HEK293T (cell line): Measurements from ENCODE around the gene CALR3.

Source experiments
- CTCF ChIA-PET: fragments of 350-600 bp; formaldehyde crosslinking; extraction: SDS; loops from one replicate; lab custom pipeline; 2021; ENCODE audit warnings: antibody characterized with exemption, inconsistent platforms; lab: Yijun Ruan, JAX
- POLR2A ChIA-PET: fragments of 350-600 bp; formaldehyde crosslinking; extraction: SDS; loops from one replicate; lab custom pipeline; 2020; ENCODE audit warnings: antibody characterized with exemption, inconsistent platforms; lab: Yijun Ruan, JAX
- DNase-seq: peaks from one replicate; pipeline ENCODE4 v3.0.0; 2012; ENCODE audit warnings: mixed read lengths; ENCODE audit errors: extremely low spot score
- ARNT ChIP-seq: fragments of 450-650 bp; IDR thresholded peaks from 2 replicates; pipeline ENCODE4 v1.6.1; 2017; ENCODE audit warnings: mild to moderate bottlenecking
- BHLHE40 ChIP-seq: fragments of 450-650 bp; IDR thresholded peaks from 2 replicates; pipeline ENCODE4 v1.6.1; 2016; ENCODE audit warnings: mild to moderate bottlenecking, moderate library complexity, borderline replicate concordance
- CTBP1 ChIP-seq: fragments of 450-650 bp; IDR thresholded peaks from 2 replicates; pipeline ENCODE4 v1.6.1; 2016; ENCODE audit warnings: borderline replicate concordance
- ELF4 ChIP-seq: fragments of 450-650 bp; IDR thresholded peaks from 2 replicates; pipeline ENCODE4 v1.6.1; 2017; ENCODE audit warnings: antibody characterized with exemption
- FOXA1 ChIP-seq: fragments of 450-650 bp; IDR thresholded peaks from 2 replicates; pipeline ENCODE4 v1.6.1; 2016; ENCODE audit warnings: mild to moderate bottlenecking
- FOXK2 ChIP-seq: fragments of 450-650 bp; IDR thresholded peaks from 2 replicates; pipeline ENCODE4 v1.6.1; 2016; ENCODE audit warnings: mild to moderate bottlenecking
- FOXM1 ChIP-seq: fragments of 450-650 bp; IDR thresholded peaks from 2 replicates; pipeline ENCODE4 v1.6.1; 2017; ENCODE audit warnings: mild to moderate bottlenecking, borderline replicate concordance
- HDGF ChIP-seq: fragments of 450-650 bp; IDR thresholded peaks from 2 replicates; pipeline ENCODE4 v1.6.1; 2017; ENCODE audit warnings: antibody characterized with exemption, borderline replicate concordance
- L3MBTL2 ChIP-seq: fragments of 450-650 bp; conservative IDR thresholded peaks from 2 replicates; pipeline ENCODE4 v1.6.1; 2016; ENCODE audit warnings: mild to moderate bottlenecking
- LEF1 ChIP-seq: fragments of 450-650 bp; IDR thresholded peaks from 2 replicates; pipeline ENCODE4 v1.6.1; 2017; ENCODE audit warnings: mild to moderate bottlenecking, borderline replicate concordance
- NFRKB ChIP-seq: fragments of 450-650 bp; IDR thresholded peaks from 2 replicates; pipeline ENCODE4 v1.6.1; 2016; ENCODE audit warnings: mild to moderate bottlenecking, moderate library complexity
- SP1 ChIP-seq: fragments of 450-650 bp; IDR thresholded peaks from 2 replicates; pipeline ENCODE4 v1.6.1; 2017
- SUZ12 ChIP-seq: fragments of 450-650 bp; IDR thresholded peaks from 2 replicates; pipeline ENCODE4 v1.6.1; 2016; ENCODE audit warnings: mild to moderate bottlenecking
- TARDBP ChIP-seq: fragments of 450-650 bp; IDR thresholded peaks from 2 replicates; pipeline ENCODE4 v1.6.1; 2016
- ZNF384 ChIP-seq: fragments of 450-650 bp; IDR thresholded peaks from 2 replicates; pipeline ENCODE4 v1.6.1; 2016
- TF ChIP-seq, protein P1 (sequence below): fragments of 450-650 bp; IDR thresholded peaks from 2 replicates; pipeline ENCODE4 v1.6.1; 2016

Gene CALR3

DNA sequence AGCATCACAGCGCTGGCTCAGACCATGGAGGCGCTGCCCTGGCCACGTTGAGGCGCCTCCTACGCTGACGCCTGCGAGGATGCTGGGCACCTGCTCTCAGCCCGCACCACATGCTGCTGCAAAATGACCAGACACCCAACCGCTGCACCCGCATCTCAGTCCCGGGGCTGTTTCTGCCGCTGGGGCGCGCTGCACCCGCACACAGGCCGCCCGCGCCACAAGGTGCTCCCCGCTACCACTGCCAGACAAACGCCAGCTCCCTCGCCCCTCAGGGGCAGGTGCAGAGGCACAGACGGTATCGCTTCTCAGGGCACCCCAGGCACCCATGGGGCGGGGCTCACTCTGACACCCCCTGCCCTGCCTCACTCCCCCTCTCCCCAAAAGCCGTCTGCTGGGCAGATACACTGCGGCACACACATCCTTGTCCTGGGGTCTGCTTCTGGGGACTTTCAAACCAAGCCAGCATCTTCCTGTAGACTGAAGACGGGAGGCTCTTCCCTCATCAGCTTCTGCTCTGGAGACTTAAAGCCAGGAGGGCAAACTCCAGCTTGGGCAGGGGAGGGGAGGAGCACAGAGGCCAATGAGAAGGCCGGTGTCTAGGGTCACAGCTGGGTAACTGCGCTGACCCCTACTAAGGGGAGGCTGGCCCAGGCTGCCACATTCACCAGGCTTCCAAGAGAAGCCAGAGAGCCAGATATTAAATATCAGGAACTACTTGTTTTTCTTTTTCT is 29.9 kb upstream of the CALR3 start:
- CTCF ChIA-PET, result no interaction called here
- no peak for DNase-seq
- POLR2A ChIA-PET, result interaction anchor here (0.6 kb wide), 1 partner anchor 303 kb away, joined by 3 read pairs; the partner anchor contains the start of gene SIN3B
- TF ChIP-seq SUZ12, result no peak
- no peak for TF ChIP-seq ZNF384
- no peak for TF ChIP-seq NFRKB
- no peak for TF ChIP-seq LEF1

DNA sequence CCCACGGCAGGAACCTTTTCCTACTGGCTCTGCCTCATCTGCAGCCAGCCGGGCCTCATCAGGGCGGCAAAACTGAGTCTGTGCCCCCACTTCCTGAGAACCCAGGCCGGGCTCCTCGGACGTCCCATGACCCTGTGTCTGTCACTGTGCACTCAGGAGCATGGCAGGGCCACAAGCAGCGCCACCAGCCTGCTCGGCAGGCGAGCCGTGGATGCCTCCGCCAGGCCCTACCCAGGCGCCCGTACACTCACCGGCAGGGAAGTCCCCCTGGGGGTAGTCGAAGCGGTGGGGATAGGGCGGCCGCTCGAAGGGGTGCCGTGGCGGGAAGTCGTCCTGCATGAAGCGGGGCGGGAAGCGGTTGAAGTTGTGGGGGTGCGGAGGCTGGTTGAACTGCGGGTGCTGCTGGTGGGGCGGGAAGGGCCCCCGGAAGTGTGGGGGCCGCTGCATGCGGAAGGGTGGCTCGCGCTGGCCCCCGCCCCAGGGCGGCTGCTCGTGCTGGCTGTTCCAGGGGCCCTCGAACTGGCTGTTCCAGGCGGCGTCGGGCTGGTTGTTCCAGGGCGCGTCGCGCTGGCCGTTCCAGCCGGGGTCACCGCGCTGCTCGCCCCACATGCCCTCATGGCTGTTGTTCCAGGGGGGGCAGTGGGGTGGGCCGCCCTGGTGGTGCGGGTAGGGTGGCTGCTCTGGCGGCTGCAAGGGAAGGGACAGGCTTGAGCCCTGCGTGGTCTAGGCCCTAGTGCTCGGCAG is 29.2 kb upstream of the CALR3 start:
- POLR2A ChIA-PET, result no interaction called here
- DNase-seq, result no peak
- TF ChIP-seq TARDBP, result no peak
- TF ChIP-seq, protein P1, sequence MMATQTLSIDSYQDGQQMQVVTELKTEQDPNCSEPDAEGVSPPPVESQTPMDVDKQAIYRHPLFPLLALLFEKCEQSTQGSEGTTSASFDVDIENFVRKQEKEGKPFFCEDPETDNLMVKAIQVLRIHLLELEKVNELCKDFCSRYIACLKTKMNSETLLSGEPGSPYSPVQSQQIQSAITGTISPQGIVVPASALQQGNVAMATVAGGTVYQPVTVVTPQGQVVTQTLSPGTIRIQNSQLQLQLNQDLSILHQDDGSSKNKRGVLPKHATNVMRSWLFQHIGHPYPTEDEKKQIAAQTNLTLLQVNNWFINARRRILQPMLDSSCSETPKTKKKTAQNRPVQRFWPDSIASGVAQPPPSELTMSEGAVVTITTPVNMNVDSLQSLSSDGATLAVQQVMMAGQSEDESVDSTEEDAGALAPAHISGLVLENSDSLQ, result no peak
- no peak for TF ChIP-seq FOXA1
- TF ChIP-seq LEF1, result no peak
- no peak for TF ChIP-seq HDGF
- no peak for TF ChIP-seq CTBP1
- TF ChIP-seq ELF4, result no peak
- no peak for TF ChIP-seq ZNF384
- no peak for TF ChIP-seq BHLHE40
- no peak for TF ChIP-seq FOXM1
- TF ChIP-seq ARNT, result no peak
- TF ChIP-seq L3MBTL2, result no peak
- no peak for TF ChIP-seq SP1
- no peak for TF ChIP-seq SUZ12
- no peak for TF ChIP-seq FOXK2

DNA sequence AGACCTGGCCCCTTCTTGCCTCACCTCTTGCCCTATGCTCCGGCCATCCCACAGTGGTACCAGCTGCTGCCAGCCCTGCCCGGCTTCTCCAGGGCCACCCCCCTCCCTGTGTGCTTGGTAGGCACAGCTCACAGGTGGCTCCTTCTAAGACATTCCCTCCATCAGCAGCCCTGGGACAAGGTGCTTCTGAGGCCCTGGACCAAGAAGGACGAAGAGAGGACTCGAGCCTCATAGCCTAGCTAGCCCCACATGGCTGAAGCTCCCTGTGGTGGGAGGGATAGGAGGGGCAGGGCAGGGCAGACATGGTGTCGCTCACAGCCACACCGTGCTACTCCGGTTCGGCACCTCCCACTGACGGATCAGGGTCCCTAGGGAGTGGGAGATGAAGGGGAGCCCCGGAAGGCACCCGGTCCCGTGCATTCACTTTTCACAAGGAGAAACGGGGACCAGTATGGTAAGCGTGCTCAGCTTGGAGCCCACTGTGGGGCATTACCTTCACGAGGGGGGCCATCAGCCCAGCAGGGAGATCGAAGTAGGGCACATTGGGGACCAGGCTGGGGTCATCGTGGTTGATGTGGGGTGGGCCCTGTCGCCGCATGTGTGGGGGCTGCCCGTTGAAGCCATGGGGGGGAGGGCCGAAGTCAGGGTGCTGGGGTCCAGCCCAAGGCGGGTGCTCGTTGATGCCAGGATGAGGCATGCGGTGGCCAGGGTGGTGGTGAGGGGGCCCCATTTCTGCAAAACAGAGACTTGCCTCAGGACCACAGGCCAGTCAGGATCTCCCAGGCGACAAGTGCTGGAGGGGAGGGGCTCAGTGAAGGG is 26.8 kb upstream of the CALR3 start:
- POLR2A ChIA-PET, result interaction anchor here (1.6 kb wide), 1 partner anchor 27 kb away, joined by 3 read pairs; the partner anchor contains the start of genes C19orf44 and CALR3
- CTCF ChIA-PET, result no interaction called here
- no peak for TF ChIP-seq NFRKB
- TF ChIP-seq, protein P1, result no peak
- no peak for TF ChIP-seq BHLHE40
- no peak for TF ChIP-seq ARNT
- no peak for TF ChIP-seq SUZ12
- TF ChIP-seq L3MBTL2, result no peak
- no peak for TF ChIP-seq HDGF
- no peak for TF ChIP-seq ELF4
- no peak for TF ChIP-seq TARDBP
- DNase-seq, result no peak

More for the DNA sequence above, 29.2 kb upstream of the CALR3 start:
- CTCF ChIA-PET, result interaction anchor here (0.6 kb wide), 1 partner anchor 31 kb away, joined by 3 read pairs; no protein-coding TSS in a partner anchor

DNA sequence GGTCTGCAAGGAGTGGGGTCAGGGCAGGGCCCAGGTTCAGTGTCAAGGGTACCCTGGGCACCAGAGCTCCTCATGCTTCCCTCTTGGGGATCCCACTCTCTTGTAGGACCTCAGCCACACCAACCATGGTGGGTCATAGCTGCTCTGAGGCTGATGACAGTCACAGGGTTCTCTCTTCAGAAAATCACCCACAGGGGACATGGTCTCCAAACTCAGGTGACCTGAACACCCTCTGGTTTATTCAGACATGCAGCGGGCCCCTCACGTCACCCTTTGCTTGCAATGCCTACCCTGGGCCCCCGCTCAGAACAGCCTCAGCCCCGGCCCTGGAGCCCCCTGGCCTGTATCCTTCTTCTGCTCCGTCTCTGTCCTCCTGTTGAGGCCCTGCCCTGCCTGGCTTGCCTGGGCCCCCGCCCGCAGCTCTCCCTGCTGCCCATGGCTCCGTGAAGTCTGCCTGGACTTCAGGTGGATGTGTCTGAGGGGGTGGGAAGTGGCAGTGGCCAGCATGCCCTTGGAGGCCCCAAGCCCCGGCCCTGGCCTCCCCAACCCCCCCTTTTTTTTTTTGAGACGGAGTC is 25.8 kb upstream of the CALR3 start:
- ChIA-PET POLR2A (interaction anchor here (1.3 to 1.6 kb wide), 2 partner anchors 26 kb away, joined by 3 read pairs; partner anchors contain the start of genes C19orf44 and CALR3), CTCF (no interaction called here)
- DNase-seq, result no peak
- no peak for TF ChIP-seq BHLHE40
- no peak for TF ChIP-seq CTBP1
- TF ChIP-seq FOXA1, result no peak
- TF ChIP-seq LEF1, result no peak
- no peak for TF ChIP-seq ELF4
- TF ChIP-seq ZNF384, result no peak
- TF ChIP-seq L3MBTL2, result no peak
- no peak for TF ChIP-seq FOXM1
- no peak for TF ChIP-seq SUZ12
- no peak for TF ChIP-seq SP1
- TF ChIP-seq NFRKB, result no peak
- TF ChIP-seq ARNT, result no peak
- TF ChIP-seq, protein P1, result no peak
- no peak for TF ChIP-seq FOXK2
- TF ChIP-seq HDGF, result no peak
- TF ChIP-seq TARDBP, result no peak
